Activated CD8-positive, alpha-beta memory T cell treated with anti-CD3 and anti-CD28 coated beads for 1 hour (primary cell): Measurements from ENCODE around the gene KHK.
"Not testable (repeated sequence)": the region's sequence is repeated elsewhere in the genome, so short reads cannot be mapped to it uniquely, and the experiment has no call there.

ENCODE experiments used
- DNase-seq, 2 donors: peaks; one replicate each; pipeline ENCODE4 v3.0.0-alpha.2; 2020; ENCODE audit warnings: low read depth in 1 of 2; ENCODE audit errors: extremely low read depth in 1 of 2

KHK gene

DNA sequence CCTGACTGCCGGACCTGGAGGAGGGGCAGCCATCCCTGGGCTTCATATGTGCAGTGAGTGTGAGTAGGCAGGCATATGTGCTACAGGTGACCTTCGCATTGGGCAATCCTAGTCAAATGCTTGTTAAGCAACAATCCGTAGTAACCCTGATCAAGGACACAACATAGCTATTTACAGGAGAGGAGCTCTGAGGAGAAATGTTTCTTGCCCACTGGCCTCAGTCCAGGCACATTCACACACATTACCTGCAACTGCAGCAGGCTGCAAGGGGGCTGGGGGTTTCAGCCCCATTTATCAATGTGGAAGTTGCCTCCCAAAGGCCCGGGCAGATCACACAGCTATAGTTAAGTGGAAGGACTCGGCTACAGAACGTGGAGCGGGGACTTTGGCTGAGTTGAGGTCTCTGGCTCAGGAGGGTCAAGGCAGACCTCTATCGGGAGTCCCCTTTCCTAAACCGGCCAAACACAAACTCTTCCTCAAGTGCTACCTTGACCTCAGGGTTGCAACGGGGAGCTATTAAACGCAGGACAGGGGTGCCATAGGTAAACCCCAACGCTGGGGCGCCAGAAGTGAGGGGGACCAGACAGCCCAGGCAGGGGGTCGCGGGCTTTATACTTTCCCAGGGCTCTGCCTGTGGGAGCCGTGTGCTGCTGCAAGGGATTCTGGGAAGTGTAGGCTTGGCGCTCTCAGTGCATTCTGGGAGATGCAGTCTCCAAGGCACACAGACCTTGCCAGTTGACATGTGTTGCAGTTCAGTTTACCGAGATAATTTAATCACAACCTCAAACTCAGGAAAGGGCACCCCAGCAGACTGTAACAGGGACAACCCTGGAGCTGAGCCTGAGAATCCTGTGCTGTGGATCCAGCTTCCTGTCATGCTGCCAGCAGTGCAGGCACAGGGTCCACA is 9.4 kb downstream of the KHK start:
- no peak for DNase-seq

DNA sequence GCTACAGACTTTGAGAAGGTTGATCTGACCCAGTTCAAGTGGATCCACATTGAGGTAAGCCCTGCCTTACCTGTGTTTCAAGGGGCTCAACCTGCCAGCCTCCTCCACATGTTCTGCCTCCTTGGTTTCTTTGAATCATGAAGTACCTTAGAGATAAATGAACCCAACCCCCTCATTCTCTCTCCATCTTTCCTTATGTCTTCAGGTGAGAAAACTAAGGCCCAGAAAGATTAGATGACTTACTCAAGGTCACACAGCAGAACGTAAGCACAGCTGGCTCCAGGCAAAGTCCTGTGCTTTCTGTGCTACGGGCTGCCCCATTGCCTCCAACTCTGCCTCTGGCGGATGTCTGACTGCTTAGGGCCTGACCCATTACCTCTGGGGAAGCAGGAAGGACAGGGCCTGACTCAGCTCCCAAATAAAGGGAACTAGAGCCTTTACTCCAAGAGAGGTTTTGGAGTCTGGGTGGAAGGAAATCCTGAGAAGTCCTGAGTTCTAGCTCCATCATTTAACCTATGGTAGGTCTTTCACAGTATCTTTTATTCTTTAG is 10.3 kb downstream of the KHK start:
- no peak for DNase-seq

DNA sequence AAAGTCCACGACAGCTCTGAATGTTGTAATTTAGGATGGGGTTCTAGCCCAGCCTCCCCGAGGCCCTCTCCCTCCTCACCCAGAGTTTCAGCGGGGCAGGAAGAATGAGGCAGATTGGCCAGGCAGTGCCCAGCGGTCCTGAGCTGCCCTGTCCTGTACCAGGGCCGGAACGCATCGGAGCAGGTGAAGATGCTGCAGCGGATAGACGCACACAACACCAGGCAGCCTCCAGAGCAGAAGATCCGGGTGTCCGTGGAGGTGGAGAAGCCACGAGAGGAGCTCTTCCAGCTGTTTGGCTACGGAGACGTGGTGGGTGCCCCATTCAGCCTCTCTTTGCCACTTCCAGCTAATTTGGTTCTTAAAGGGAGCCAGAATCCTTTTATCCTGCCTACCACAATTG is 10.8 kb downstream of the KHK start:
- DNase-seq = no peak

DNA sequence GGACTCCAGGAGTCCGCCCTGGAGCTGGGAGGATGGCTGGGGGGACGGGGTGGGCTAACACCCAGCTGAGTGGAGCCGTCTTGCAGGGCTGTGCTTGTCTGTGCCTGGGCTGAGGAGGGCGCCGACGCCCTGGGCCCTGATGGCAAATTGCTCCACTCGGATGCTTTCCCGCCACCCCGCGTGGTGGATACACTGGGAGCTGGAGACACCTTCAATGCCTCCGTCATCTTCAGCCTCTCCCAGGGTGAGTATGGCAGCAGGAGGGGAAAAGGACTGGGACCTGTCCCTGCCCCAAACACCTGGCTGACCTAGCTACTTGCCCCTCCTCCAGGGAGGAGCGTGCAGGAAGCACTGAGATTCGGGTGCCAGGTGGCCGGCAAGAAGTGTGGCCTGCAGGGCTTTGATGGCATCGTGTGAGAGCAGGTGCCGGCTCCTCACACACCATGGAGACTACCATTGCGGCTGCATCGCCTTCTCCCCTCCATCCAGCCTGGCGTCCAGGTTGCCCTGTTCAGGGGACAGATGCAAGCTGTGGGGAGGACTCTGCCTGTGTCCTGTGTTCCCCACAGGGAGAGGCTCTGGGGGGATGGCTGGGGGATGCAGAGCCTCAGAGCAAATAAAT is 12.9 kb downstream of the KHK start:
- no peak for DNase-seq

DNA sequence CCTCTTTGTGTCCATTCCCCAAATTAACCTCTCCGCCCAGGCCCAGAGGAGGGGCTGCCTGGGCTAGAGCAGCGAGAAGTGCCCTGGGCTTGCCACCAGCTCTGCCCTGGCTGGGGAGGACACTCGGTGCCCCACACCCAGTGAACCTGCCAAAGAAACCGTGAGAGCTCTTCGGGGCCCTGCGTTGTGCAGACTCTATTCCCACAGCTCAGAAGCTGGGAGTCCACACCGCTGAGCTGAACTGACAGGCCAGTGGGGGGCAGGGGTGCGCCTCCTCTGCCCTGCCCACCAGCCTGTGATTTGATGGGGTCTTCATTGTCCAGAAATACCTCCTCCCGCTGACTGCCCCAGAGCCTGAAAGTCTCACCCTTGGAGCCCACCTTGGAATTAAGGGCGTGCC is 13.5 kb downstream of the KHK start:
- DNase-seq = no peak

DNA sequence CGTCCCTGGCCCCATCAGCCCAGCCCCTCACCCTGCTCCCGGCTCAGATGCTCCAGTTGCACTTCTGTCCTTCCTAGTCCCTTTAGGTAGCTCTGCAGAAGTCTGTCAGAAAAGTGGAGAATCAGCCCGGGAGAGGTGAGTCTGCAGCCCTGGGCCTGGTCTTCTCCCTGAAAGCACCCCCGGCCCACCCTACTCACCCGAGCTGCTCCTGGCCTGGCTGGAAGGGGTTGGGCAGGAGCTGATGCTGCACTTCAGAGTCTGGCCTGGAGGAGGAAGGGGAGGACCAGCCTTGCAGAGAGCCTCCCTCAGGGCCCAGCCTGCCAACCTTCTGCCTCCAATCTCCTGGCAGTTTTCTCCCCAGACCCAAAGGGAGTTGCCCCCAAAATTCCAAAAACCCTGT is 15.8 kb downstream of the KHK start:
- no peak for DNase-seq

DNA sequence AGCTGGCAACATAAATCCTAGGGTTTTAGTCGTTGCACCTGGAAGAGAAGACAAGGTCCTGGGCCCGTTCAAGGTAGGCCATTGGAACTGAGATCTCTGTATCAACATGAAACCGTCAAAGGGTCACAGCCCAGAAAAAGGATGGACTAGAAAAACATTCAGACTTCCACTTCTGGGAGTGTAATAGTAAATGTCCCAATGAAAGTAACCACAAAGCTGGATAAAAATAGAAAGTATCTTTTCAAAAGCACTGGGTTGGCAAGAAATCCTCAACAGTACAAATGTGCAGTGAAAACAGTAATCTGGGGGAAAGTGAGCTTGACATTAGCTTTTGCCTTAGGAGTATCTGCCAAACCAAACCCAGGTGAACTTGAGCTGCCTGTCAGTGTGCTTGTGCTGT is 19.4 kb downstream of the KHK start:
- DNase-seq = no peak

DNA sequence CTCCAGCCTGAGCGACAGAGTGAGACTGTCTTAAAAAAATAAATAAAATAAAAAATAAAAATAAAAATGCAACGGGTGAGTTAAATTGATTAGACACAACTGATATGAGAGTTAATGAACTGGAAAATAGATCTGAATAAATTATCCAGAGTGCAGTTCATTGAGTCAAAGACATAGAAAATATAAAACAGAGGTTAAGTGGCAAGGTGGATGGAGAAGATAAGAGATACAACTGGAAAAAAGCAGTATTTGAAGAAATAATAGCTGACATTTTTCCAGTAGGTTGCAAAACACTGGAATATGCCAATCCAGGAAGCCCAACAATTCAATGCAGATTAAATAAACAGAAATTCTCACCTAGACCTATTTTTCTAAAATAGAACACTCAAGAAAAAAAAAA is 21.6 kb downstream of the KHK start:
- DNase-seq = no peak

DNA sequence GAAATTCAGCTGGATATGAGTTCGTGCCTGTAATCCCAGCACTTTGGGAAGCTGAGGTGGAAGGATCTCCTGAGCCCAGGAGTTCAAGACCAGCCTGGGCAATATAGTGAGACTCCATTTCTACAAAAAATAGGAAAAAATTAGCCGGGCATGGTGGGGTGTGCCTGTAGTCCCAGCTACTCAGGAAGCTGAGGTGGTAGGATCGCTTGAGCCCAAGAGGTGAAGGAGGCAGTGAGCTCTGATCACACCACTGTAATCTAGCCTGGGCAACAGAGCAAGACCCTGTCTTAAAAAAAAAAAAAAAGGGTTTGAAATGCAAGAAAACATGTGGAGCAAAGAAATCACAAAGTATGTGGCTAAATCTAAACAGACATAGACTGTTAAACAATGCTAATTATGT is 22.5 kb downstream of the KHK start:
- DNase-seq = no peak

DNA sequence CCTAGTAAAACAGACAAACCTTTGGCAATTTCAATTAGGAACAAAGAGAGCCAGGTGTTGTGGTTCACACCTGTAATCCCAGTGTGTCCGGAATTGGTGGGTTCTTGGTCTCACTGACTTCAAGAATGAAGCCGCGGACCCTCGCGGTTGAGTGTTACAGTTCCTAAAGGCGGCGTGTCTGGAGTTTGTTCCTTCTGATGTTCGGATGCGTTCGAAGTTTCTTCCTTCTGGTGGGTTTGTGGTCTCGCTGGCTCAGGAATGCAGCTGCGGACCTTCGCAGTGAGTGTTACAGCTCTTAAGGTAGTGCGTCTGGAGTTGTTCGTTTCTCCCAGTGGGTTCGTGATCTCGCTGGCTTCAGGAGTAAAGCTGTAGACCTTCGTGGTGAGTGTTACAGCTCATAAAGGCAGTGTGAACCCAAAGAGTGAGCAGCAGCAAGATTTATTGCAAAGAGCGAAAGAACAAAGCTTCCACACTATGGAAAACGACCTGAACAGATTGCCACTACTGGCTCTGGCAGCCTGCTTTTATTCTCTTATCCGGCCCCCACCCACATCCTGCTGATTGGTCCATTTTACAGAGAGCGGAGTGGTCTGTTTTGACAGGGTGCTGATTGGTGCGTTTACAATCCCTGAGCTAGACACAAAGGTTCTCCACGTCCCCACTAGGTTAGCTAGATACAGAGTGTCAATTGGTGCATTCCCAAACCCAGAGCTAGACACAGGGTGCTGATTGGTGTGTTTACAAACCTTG is 24.2 kb downstream of the KHK start:
- not testable (repeated sequence) for DNase-seq

DNA sequence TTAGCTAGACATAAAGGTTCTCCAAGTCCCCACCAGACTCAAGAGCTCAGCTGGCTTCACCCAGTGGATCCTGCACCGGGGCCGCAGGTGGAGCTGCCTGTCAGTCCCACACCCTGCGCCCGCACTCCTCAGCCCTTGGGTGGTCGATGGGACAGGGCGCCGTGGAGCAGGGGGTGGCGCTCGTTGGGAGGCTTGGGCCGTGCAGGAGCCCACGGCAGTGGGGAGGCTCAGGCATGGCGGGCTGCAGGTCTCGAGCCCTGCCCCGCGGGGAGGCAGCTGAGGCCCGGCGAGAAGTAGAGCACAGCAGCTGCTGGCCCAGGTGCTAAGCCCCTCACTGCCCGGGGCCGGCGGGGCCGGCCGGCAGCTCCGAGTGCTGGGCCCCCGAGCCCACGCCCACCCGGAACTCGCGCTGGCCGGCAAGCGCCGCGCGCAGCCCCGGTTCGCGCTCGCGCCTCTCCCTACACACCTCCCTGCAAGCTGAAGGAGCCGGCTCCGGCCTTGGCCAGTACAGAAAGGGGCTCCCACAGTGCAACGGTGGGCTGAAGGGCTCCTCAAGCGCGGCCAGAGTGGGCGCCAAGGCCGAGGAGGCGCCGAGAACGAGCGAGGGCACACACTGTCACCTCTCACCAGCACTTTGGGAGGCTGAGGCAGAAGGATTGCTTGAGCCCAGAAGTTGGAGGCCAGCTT is 25.0 kb downstream of the KHK start:
- not testable (repeated sequence) for DNase-seq

DNA sequence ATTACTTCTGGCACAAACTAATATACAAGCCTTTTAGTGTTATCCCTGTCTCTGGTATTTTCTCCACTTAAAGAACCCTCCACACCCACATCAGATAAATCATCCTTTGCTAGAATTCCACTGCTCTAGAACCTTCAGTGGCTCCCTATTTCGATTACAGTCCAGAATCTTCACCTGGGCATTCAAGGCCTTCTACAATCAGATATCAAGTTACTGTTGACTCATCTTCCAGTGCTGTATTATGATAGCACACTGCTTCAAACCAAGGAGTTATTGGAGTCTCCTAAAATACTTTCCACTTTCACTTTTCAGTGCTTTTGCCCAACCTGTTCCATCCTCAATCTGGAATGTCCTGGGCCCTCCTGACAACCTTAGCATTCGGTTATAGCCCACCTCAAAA is 28.9 kb downstream of the KHK start:
- no peak for DNase-seq

DNA sequence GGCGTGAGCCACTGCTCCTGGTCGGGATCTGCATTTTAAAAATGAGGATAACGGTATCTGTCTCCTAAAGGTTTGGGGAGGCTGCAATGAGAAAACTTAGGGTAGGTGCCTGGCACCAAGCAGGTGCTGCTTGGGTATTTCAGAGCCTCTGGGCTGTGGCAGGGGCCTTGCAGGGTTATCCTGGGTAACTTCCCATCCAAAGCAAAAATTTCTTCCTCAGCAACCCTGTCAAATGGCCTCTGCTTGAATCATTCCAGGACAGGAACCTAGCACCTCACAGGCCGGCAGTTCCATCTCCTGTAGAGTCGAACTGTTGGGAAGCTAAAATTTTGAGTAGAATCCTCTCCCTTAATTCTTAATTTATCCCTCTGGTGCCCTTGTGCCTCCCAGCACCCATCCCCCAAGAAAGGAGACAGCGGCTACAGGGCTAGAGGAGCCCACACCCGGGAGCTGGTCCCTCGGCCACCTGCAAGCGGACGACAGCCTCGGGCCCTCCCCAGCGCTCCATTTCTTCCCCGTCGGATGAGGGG is 31.5 kb downstream of the KHK start:
- DNase-seq = no peak

DNA sequence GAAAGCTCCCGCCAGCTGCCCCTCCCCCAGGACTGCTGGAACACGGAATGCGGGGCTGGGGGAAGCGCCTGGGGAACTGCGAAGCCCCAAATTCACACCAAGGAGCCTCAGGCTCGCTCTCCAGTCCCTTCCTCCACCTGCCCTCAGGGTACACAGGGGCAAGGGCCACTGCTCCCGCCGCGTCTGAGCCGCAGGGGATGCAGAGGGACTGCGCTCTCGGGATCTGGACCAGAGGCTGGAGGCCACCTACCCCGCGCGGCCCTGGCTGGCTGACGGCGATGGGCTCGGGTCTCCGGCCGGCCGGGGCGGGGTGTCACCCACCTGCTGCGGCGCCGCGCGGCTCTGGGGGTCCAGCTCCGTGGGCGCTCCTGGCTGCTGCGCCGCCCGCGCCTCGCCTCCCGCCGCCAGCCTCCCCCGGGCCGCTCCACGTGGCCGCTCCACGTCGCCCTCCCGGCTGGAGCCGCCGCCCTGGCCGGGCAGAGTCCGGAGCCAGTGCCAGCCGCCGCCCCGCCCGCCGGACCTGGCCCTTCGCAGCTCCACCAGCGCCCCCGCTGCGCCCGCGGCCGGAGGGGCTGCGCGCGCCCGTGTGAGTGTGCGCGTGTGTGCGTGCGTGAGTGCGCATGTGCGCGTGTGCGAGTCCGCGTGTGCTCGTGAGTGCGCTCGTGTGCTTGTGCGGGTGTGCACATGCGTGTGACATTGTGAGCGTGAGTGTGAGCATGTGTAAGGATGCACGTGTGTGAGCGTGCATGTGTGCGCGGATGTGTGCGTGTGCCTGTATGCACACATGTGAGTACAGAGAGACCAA is 32.2 kb downstream of the KHK start, which contains the start of gene CGREF1:
Gene CGREF1 (minus strand): TSS at position 604 of the 805 bp plus-strand sequence. CDS start 14,762 bp downstream, outside the sequence.
- no peak for DNase-seq

DNA sequence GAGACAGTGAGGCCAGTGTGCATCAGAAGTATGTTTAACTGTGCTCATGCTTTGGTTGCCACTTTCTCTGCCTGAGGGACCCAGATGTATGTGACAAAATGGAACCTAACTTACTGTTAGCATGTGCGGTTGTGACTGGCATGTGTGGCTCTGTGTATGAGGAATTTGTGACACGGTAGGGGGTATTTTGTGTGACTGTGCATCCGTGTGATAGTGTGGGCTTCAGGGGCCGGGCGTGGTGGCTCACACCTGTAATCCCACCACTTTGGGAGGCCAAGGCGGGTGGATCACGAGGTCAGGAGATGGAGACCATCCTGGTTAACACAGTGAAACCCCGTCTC is 32.7 kb downstream of the KHK start:
- not testable (repeated sequence) for DNase-seq

DNA sequence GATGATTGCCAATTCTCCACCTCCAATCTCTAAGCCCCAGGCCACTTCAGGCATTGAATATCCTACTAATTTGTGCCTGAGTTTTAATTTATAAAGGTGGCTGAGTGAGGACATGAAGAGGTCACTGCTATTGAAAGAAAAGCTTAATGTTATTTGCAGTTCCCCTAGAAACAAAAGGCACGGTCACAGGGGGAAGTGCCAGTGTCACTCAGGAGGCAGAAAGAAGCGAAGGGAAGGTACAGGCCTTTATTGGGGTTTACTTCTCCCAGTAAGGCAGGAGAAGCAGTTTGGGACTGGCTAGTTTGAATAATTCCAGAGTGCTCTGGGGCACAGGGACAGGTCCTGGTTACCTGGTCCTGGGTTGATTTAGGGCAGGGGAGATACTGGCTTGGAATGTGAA is 35.3 kb downstream of the KHK start:
- DNase-seq = no peak

DNA sequence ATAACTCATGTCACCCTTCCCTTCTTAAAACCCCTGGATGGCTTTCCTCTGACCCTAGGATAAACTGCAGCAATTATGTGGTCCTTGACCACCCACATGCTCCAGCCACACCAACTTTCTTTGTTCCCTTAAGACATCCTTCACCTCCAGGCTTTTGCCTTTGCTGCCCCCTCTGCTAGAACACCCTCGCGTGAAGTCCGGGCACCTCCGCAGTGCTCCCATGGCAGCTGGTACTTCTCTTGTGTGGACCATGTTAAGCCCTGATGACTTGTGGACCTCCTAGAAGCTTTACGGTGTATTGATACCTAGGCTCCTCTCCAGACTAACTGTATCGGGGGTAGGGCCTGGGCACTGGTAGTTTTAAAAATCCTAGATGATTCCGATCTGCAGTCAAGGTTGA is 36.2 kb downstream of the KHK start:
- no peak for DNase-seq

DNA sequence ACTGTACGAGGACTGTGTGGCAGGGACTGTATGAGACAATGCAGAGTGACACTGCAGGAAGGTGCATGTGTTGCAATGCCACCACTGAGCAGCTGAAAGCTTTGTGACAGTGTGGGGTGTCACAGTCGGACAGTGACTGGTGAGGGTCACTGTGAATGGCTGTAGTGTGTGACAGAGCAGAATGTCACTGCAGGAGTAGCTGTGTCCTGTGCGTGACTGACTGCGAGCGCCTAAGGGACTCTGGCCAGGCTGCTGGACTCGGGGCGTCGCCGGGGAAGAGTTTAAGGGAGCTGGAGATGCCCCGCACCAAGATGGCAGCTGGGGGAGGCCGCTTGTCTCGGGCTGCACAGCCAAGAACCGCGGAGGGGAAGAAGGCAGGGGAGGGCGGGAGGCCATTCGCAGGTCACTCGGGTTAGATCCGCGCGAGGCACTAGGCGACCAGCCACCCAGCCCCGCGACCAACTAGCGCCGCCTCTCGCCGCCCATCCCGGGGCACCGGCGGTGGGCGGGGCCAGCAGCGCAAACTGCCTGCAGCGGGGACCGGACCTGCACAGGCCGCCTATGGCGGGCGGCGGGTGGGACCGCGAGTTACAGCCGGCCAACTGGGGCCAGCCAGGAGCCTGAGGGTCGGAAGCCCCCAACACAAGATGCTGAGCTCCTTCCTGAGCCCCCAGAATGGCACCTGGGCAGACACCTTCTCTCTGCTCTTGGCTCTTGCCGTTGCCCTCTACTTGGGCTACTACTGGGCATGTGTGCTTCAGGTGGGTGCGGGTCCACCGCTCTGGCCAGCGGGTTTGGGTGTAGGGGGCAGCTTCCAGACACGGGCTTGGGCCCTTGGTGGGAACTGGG is 37.0 kb downstream of the KHK start, which contains the start of gene ABHD1:
Gene ABHD1 (plus strand): TSS at position 514 of the 849 bp plus-strand sequence. CDS start 134 bp downstream, at position 648.
- peak; percentile 27 to 45 for DNase-seq

DNA sequence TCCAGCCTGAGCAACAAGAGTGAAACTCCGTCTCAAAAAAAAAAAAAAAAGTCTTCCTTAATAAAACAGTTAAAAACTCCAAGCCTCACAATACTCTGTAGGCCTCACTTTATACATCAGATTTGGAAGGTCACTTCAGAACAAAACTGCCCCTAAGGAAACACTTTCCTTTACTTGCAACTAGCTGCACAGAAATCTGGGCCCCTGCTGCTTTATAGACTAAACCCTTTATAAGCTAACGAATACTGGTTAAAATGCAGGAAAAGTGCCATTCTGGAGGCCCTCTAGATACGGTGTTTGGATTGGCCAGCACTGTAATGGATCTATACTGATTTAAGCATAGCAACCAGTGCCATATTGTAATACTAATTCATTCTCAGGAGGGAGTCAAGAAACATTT is 38.5 kb downstream of the KHK start:
- DNase-seq = no peak
